Measurements from ENCODE around the gene IQCM. TPM values are rescaled to one million over a fixed set of nuclear protein-coding genes. Genes with fewer than 3 reads are reported as not detected.
A peak's percentile ranks its signal among the peaks of the same experiment; 100 is the strongest.
"Not testable (repeated sequence)": the region's sequence is repeated elsewhere in the genome, so short reads cannot be mapped to it uniquely, and the experiment has no call there.

The IQCM gene
- total RNA-seq, 1 donor from 2014 or later: not detected

- ATAC-seq: no peak
- no peak for DNase-seq (ENCODE audit: low spot score)
These were observed 225.8 kb downstream of the IQCM start for GRCh38 chr4:149589826-149590225.

- ATAC-seq: no peak
- DNase-seq (ENCODE audit: low spot score): no peak
These were observed 230.9 kb downstream of the IQCM start for GRCh38 chr4:149584722-149585121.

- ATAC-seq (no peak), DNase-seq (ENCODE audit: low spot score) (no peak)
These were observed 240.7 kb downstream of the IQCM start for GRCh38 chr4:149574971-149575370.

- no peak for DNase-seq (ENCODE audit: low spot score)
- ATAC-seq: no peak
These were observed 242.9 kb downstream of the IQCM start for GRCh38 chr4:149572716-149573115.

GRCh38 chr4:149555799-149556198 is 259.8 kb downstream of the IQCM start:
- DNase-seq (ENCODE audit: low spot score) (no peak), ATAC-seq (no peak)

GRCh38 chr4:149555146-149555545 is 260.5 kb downstream of the IQCM start:
- DNase-seq (ENCODE audit: low spot score) (no peak), ATAC-seq (no peak)

GRCh38 chr4:149553959-149554520 is 261.6 kb downstream of the IQCM start:
- DNase-seq (ENCODE audit: low spot score) (no peak), ATAC-seq (no peak)

GRCh38 chr4:149552601-149553000 is 263.0 kb downstream of the IQCM start:
- ATAC-seq (no peak), DNase-seq (ENCODE audit: low spot score) (no peak)

- DNase-seq (ENCODE audit: low spot score) (peak; percentile 47), ATAC-seq (peak; percentile 94)
These were observed 265.7 kb downstream of the IQCM start for GRCh38 chr4:149549911-149550310.

- DNase-seq (ENCODE audit: low spot score) (no peak), ATAC-seq (no peak)
These were observed 280.9 kb downstream of the IQCM start for GRCh38 chr4:149534779-149535178.

- no peak for DNase-seq (ENCODE audit: low spot score)
- ATAC-seq: no peak
These were observed 283.8 kb downstream of the IQCM start for GRCh38 chr4:149531861-149532260.

GRCh38 chr4:149523039-149523438 is 292.6 kb downstream of the IQCM start:
- ATAC-seq (no peak), DNase-seq (ENCODE audit: low spot score) (no peak)

- no peak for ATAC-seq
- no peak for DNase-seq (ENCODE audit: low spot score)
These were observed 293.8 kb downstream of the IQCM start for GRCh38 chr4:149521611-149522425.

GRCh38 chr4:149518471-149518870 is 297.2 kb downstream of the IQCM start:
- no peak for DNase-seq (ENCODE audit: low spot score)
- ATAC-seq: no peak

GRCh38 chr4:149513081-149513480 is 302.6 kb downstream of the IQCM start:
- no peak for DNase-seq (ENCODE audit: low spot score)
- ATAC-seq: no peak

- DNase-seq (ENCODE audit: low spot score) (no peak), ATAC-seq (peak; percentile 51)
These were observed 303.1 kb downstream of the IQCM start for GRCh38 chr4:149512501-149512900.

GRCh38 chr4:149511558-149512298 is 303.9 kb downstream of the IQCM start:
- ATAC-seq: peak; percentile 86
- DNase-seq (ENCODE audit: low spot score): no peak

GRCh38 chr4:149507309-149507708 is 308.3 kb downstream of the IQCM start:
- not testable (repeated sequence) for DNase-seq (ENCODE audit: low spot score)
- peak; percentile 6 for ATAC-seq

GRCh38 chr4:149500806-149501205 is 314.8 kb downstream of the IQCM start:
- ATAC-seq (no peak), DNase-seq (ENCODE audit: low spot score) (no peak)

GRCh38 chr4:149499726-149500125 is 315.9 kb downstream of the IQCM start:
- ATAC-seq (no peak), DNase-seq (ENCODE audit: low spot score) (no peak)

- no peak for DNase-seq (ENCODE audit: low spot score)
- no peak for ATAC-seq
These were observed 317.4 kb downstream of the IQCM start for GRCh38 chr4:149498246-149498645.

- no peak for DNase-seq (ENCODE audit: low spot score)
- ATAC-seq: peak; percentile 95
These were observed 322.2 kb downstream of the IQCM start for GRCh38 chr4:149493492-149493891.

Measured in left lobe of liver (tissue), 2 donors.